GM12891 (cell line): ENCODE results near the gene NRN1L.

Source experiments
- DNase-seq: peaks from one replicate; pipeline ENCODE4 v3.0.0; 2011; ENCODE audit warnings: low spot score; ENCODE audit not compliant: insufficient read length
- FAIRE-seq: peaks from 2 replicates; lab custom pipeline; 2011; peaks lifted over from hg19 to GRCh38; lab: Jason Lieb, UNC
- PAX5 ChIP-seq: IDR thresholded peaks from 2 replicates; pipeline ENCODE4 v1.6.1; 2011; ENCODE audit warnings: low read length, moderate library complexity, mild to moderate bottlenecking; ENCODE audit not compliant: insufficient read depth, severe bottlenecking
- POLR2A ChIP-seq: IDR thresholded peaks from 2 replicates; pipeline ENCODE4 v1.6.1; 2011; ENCODE audit warnings: low read depth, low read length, control low read depth
- POLR2AphosphoS5 ChIP-seq: IDR thresholded peaks from 2 replicates; pipeline ENCODE4 v1.6.1; 2011; ENCODE audit warnings: low read depth, low read length, control low read depth
- POU2F2 ChIP-seq: IDR thresholded peaks from 2 replicates; pipeline ENCODE4 v1.6.1; 2011; ENCODE audit warnings: low read depth, mild to moderate bottlenecking, control low read depth, low read length, moderate library complexity
- SPI1 ChIP-seq: IDR thresholded peaks from 2 replicates; pipeline ENCODE4 v1.6.1; 2011; ENCODE audit warnings: low read depth, low read length, control low read depth
- TAF1 ChIP-seq: IDR thresholded peaks from 2 replicates; pipeline ENCODE4 v1.6.1; 2011; ENCODE audit warnings: low read depth, low read length, control low read depth

NRN1L gene

GRCh38 chr16:67924140-67924906 lies 39.6 kb downstream of the NRN1L start:
- no peak for TF ChIP-seq POU2F2
- TF ChIP-seq TAF1 = no peak
- TF ChIP-seq POLR2AphosphoS5 = no peak
- TF ChIP-seq PAX5 = no peak
- TF ChIP-seq SPI1 = no peak
- no peak for TF ChIP-seq POLR2A
- FAIRE-seq (no peak), DNase-seq (no peak)

- DNase-seq = no peak
- FAIRE-seq = no peak
- TF ChIP-seq SPI1 = no peak
- no peak for TF ChIP-seq PAX5
- no peak for TF ChIP-seq POU2F2
- no peak for TF ChIP-seq POLR2A
- TF ChIP-seq TAF1 = no peak
- no peak for TF ChIP-seq POLR2AphosphoS5
Measured at GRCh38 chr16:67926181-67926750, 41.6 kb downstream of the NRN1L start.

GRCh38 chr16:67927131-67927941 lies 42.7 kb downstream of the NRN1L start:
- TF ChIP-seq POLR2AphosphoS5 (peak; percentile 37; the same call in 1 of the 2 replicates), SPI1 (no peak), POLR2A (0 out of 2 replicates have a peak, but pooled peaks have one; percentile 12), TAF1 (no peak), PAX5 (no peak)
- DNase-seq = no peak
- FAIRE-seq = no peak

GRCh38 chr16:67928147-67928546 lies 43.5 kb downstream of the NRN1L start:
- DNase-seq (no peak), FAIRE-seq (no peak)
- TF ChIP-seq SPI1 (no peak), POU2F2 (peak; percentile 21; the same call in 1 of the 2 replicates), POLR2A (no peak), TAF1 (no peak), POLR2AphosphoS5 (no peak), PAX5 (no peak)

GRCh38 chr16:67928561-67929364 lies 44.1 kb downstream of the NRN1L start:
- FAIRE-seq (peak; percentile 98), DNase-seq (peak; percentile 88)
- no peak for TF ChIP-seq PAX5
- TF ChIP-seq POLR2AphosphoS5 = peak; percentile 20
- TF ChIP-seq POLR2A = peak; percentile 30; the same call in 1 of the 2 replicates
- TF ChIP-seq SPI1 = no peak

GRCh38 chr16:67930191-67930590 lies 45.5 kb downstream of the NRN1L start:
- no peak for TF ChIP-seq POLR2AphosphoS5
- no peak for TF ChIP-seq TAF1
- TF ChIP-seq POLR2A = no peak
- TF ChIP-seq POU2F2 = no peak
- no peak for TF ChIP-seq PAX5
- no peak for TF ChIP-seq SPI1
- DNase-seq (no peak), FAIRE-seq (no peak)

- FAIRE-seq = no peak
- DNase-seq = no peak
- TF ChIP-seq TAF1 (no peak), POLR2AphosphoS5 (no peak; the same call in 1 of the 2 replicates), PAX5 (no peak), POLR2A (no peak), SPI1 (no peak), POU2F2 (no peak)
Measured at GRCh38 chr16:67930678-67931211, 46.1 kb downstream of the NRN1L start.

- no peak for DNase-seq
- no peak for FAIRE-seq
- peak; percentile 38 for TF ChIP-seq POLR2A
- 0 out of 2 replicates have a peak, but pooled peaks have one; percentile 4 for TF ChIP-seq POU2F2
- TF ChIP-seq PAX5 = no peak
Measured at GRCh38 chr16:67931712-67932461, 47.2 kb downstream of the NRN1L start, which contains the start of gene CTRL. Gene CTRL, minus strand, starts transcription at chr16:67931862. Its CDS starts 10 bp downstream, at chr16:67931852.
